B cell (primary cell): ENCODE measurements around the gene PARD3.

Experiments used
- CTCF ChIP-seq: fragments of 200-600 bp; IDR thresholded peaks from one replicate; pipeline ENCODE4 v1.8.0; 2022; ENCODE audit warnings: antibody characterized with exemption, mild to moderate bottlenecking
- EZH2 ChIP-seq: IDR thresholded peaks from 2 replicates; pipeline ENCODE4 v1.6.1; 2012; ENCODE audit warnings: borderline replicate concordance, low read depth, mild to moderate bottlenecking, moderate library complexity, low read length; ENCODE audit not compliant: insufficient read depth, poor library complexity, severe bottlenecking

GRCh38 chr10:34498821-34499220 is 316.3 kb downstream of the PARD3 start:
- TF ChIP-seq CTCF, result no peak
- no peak for TF ChIP-seq EZH2
